Stimulated activated CD8-positive, alpha-beta memory T cell treated with anti-CD3 and anti-CD28 coated beads, Interleukin-2, amount 100 ng/mL, for 1 hour (primary cell): ENCODE results near the gene VPS35L.
"Not testable (repeated sequence)": the region's sequence is repeated elsewhere in the genome, so short reads cannot be mapped to it uniquely, and the experiment has no call there.

Experiments used
- DNase-seq, 2 donors: peaks; one replicate each; pipeline ENCODE4 v3.0.0-alpha.2; 2020; ENCODE audit warnings: low read depth in 2 of 2

VPS35L gene

GRCh38 chr16:19528666-19529065, 26.8 kb upstream of the VPS35L start:
- DNase-seq = no peak

- no peak for DNase-seq
Observed at GRCh38 chr16:19532601-19533000, 22.9 kb upstream of the VPS35L start.

- no peak for DNase-seq
Observed at GRCh38 chr16:19540241-19540970, 15.1 kb upstream of the VPS35L start.

- DNase-seq = no peak
Observed at GRCh38 chr16:19542138-19542821, 13.2 kb upstream of the VPS35L start.

- not testable (repeated sequence) for DNase-seq
Observed at GRCh38 chr16:19543278-19543996, 12.1 kb upstream of the VPS35L start.

- DNase-seq = no peak
Observed at GRCh38 chr16:19548144-19548543, 7.4 kb upstream of the VPS35L start.

- no peak for DNase-seq
Observed at GRCh38 chr16:19549673-19550072, 5.8 kb upstream of the VPS35L start.

- no peak for DNase-seq
Observed at GRCh38 chr16:19555938-19556771, 652 bp downstream of the VPS35L start.

- no peak for DNase-seq
Observed at GRCh38 chr16:19559242-19559910, 3.9 kb downstream of the VPS35L start.

- no peak for DNase-seq
Observed at GRCh38 chr16:19560078-19560477, 4.6 kb downstream of the VPS35L start.

GRCh38 chr16:19563377-19563776, 7.9 kb downstream of the VPS35L start:
- DNase-seq = no peak

GRCh38 chr16:19566362-19566761, 10.9 kb downstream of the VPS35L start:
- DNase-seq = no peak

- DNase-seq = no peak
Observed at GRCh38 chr16:19567560-19567959, 12.1 kb downstream of the VPS35L start.

- DNase-seq = no peak
Observed at GRCh38 chr16:19573997-19574396, 18.5 kb downstream of the VPS35L start.

- no peak for DNase-seq
Observed at GRCh38 chr16:19574615-19575014, 19.1 kb downstream of the VPS35L start.

GRCh38 chr16:19578378-19578971, 23.0 kb downstream of the VPS35L start:
- DNase-seq = no peak

- DNase-seq = no peak
Observed at GRCh38 chr16:19582050-19582831, 26.7 kb downstream of the VPS35L start.

GRCh38 chr16:19583665-19584300, 28.3 kb downstream of the VPS35L start:
- no peak for DNase-seq

- DNase-seq = no peak
Observed at GRCh38 chr16:19588661-19589060, 33.2 kb downstream of the VPS35L start.

- no peak for DNase-seq
Observed at GRCh38 chr16:19589106-19589505, 33.6 kb downstream of the VPS35L start.
